ENCODE results near the gene TMEM200A.

DNA sequence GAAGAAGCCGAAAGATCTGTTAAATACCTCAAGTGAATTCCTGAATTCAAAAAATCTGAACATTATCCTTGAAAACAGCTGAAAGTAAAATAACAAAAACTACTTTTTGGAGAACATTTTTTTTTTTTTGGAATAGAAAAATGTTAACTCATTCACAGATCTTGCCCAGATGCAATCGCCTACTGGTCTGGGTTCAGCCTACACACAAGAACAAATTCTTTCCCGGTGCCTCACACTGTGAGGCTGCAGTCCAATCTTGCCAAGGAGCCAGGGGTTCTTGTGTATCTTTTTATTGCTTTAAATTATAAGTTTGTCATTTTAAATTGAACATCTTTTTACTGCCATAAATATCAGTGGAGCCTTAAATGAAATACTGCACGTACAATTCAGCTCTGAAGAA, 41.2 kb upstream of the TMEM200A start:
- TF ChIP-seq, protein P1, sequence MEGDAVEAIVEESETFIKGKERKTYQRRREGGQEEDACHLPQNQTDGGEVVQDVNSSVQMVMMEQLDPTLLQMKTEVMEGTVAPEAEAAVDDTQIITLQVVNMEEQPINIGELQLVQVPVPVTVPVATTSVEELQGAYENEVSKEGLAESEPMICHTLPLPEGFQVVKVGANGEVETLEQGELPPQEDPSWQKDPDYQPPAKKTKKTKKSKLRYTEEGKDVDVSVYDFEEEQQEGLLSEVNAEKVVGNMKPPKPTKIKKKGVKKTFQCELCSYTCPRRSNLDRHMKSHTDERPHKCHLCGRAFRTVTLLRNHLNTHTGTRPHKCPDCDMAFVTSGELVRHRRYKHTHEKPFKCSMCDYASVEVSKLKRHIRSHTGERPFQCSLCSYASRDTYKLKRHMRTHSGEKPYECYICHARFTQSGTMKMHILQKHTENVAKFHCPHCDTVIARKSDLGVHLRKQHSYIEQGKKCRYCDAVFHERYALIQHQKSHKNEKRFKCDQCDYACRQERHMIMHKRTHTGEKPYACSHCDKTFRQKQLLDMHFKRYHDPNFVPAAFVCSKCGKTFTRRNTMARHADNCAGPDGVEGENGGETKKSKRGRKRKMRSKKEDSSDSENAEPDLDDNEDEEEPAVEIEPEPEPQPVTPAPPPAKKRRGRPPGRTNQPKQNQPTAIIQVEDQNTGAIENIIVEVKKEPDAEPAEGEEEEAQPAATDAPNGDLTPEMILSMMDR (IDR thresholded peaks at IDR 0.05) = no peak
- no peak for TF ChIP-seq POLR2AphosphoS5 (IDR thresholded peaks at IDR 0.05; ENCODE audit: insufficient read depth in 1 of 2, low read depth in 1 of 2)
- no peak for TF ChIP-seq POLR2A (IDR thresholded peaks at IDR 0.05)

Measured in vagina (tissue), 2 donors.